IMR-90 (cell line): Measurements from ENCODE around the gene NELL1. TPM values are rescaled to one million over a fixed set of nuclear protein-coding genes. Genes with fewer than 3 reads are reported as not detected.

Experiments used
- ATAC-seq: fragments of 200-7000 bp; cut with Tn5 transposase; 2 replicates; pipeline ENCODE4 v1.9.1; 2020; ENCODE audit warnings: low read depth, mild to moderate bottlenecking, moderate library complexity
- BruUV-seq: library from RNA; stranded (reverse); fragments of 400-500 nt; replicated peaks from 2 replicates; lab custom pipeline; 2021; lab: Mats Ljungman, UMichigan
- CTCF ChIA-PET: fragments of 300-600 bp; formaldehyde crosslinking; extraction: SDS; loops from one replicate; lab custom pipeline; 2021; ENCODE audit warnings: antibody characterized with exemption; lab: Yijun Ruan, JAX
- POLR2A ChIA-PET: fragments of 300-600 bp; sonication (Branson Sonifier 250); formaldehyde crosslinking; loops from one replicate; lab custom pipeline; 2022; ENCODE audit warnings: antibody characterized with exemption; ENCODE audit not compliant: unreplicated experiment; lab: Charles Lee
- DNase-seq: peaks from one replicate; pipeline ENCODE4 v3.0.0; 2013
- H2AFZ ChIP-seq: replicated peaks from 2 replicates; pipeline ENCODE3; 2013; ENCODE audit warnings: low read length, mild to moderate bottlenecking; ENCODE audit not compliant: poor library complexity
- H2AK5ac ChIP-seq: 2 replicates; pipeline ENCODE4 v1.6.1; 2013; ENCODE audit warnings: low read depth, low read length, inconsistent platforms
- H2AK9ac ChIP-seq: replicated peaks from 2 replicates; pipeline ENCODE3; 2013; ENCODE audit warnings: mild to moderate bottlenecking, low read depth, low read length, moderate library complexity; ENCODE audit not compliant: poor library complexity
- H2BK120ac ChIP-seq: 2 replicates; pipeline ENCODE4 v1.6.1; 2013; ENCODE audit warnings: low read depth, low read length, inconsistent platforms
- H2BK15ac ChIP-seq: 3 replicates; pipeline ENCODE4 v1.6.1; 2013; ENCODE audit warnings: low read depth, low read length, inconsistent platforms
- H2BK20ac ChIP-seq: 2 replicates; pipeline ENCODE4 v1.6.1; 2013; ENCODE audit warnings: low read depth, mild to moderate bottlenecking, inconsistent platforms, low read length, moderate library complexity
- H2BK5ac ChIP-seq: 2 replicates; pipeline ENCODE4 v1.6.1; 2013; ENCODE audit warnings: mild to moderate bottlenecking, low read depth, low read length, inconsistent platforms; ENCODE audit not compliant: poor library complexity, severe bottlenecking
- H3K14ac ChIP-seq: replicated peaks from 2 replicates; pipeline ENCODE4 v1.6.1; 2013; ENCODE audit warnings: low read depth, low read length, inconsistent platforms
- H3K18ac ChIP-seq: 2 replicates; pipeline ENCODE4 v1.6.1; 2013; ENCODE audit warnings: low read depth, low read length, control low read depth
- H3K23ac ChIP-seq: 2 replicates; pipeline ENCODE4 v1.6.1; 2013; ENCODE audit warnings: low read depth, low read length, inconsistent platforms
- H3K27ac ChIP-seq: 2 replicates; pipeline ENCODE4 v1.5.1; 2013; ENCODE audit warnings: mild to moderate bottlenecking, control low read depth, low read length; ENCODE audit not compliant: insufficient read depth
- H3K27me3 ChIP-seq: 2 replicates; pipeline ENCODE4 v1.6.1; 2013; ENCODE audit warnings: low read length; ENCODE audit not compliant: control insufficient read depth, insufficient read depth
- H3K36me3 ChIP-seq: 2 replicates; pipeline ENCODE4 v1.6.1; 2013; ENCODE audit warnings: low read length, mixed read lengths; ENCODE audit not compliant: control insufficient read depth, insufficient read depth
- H3K4ac ChIP-seq: 2 replicates; pipeline ENCODE4 v1.6.1; 2013; ENCODE audit warnings: low read depth, low read length, inconsistent platforms
- H3K4me1 ChIP-seq: 2 replicates; pipeline ENCODE4 v1.6.1; 2013; ENCODE audit warnings: low read length, mixed read lengths; ENCODE audit not compliant: control insufficient read depth, insufficient read depth
- H3K4me2 ChIP-seq: 2 replicates; pipeline ENCODE4 v1.6.1; 2013; ENCODE audit warnings: low read depth, mild to moderate bottlenecking, control low read depth, low read length, moderate library complexity
- H3K4me3 ChIP-seq: 2 replicates; pipeline ENCODE4 v1.5.1; 2013; ENCODE audit warnings: low read depth, mild to moderate bottlenecking, control low read depth, low read length, moderate library complexity; ENCODE audit not compliant: insufficient read depth
- H3K56ac ChIP-seq: 2 replicates; pipeline ENCODE4 v1.6.1; 2013; ENCODE audit warnings: low read length, inconsistent platforms; ENCODE audit not compliant: insufficient read depth; ENCODE audit errors: extremely low read depth
- H3K79me1 ChIP-seq, 2 experiments: 2 replicates each; pipeline ENCODE4 v1.6.1; 2013; ENCODE audit warnings: low read length in 2 of 2, inconsistent platforms in 1 of 2, low read depth in 1 of 2
- H3K9ac ChIP-seq: 2 replicates; pipeline ENCODE4 v1.6.1; 2013; ENCODE audit warnings: low read depth, low read length, control low read depth
- H3K9me1 ChIP-seq: 2 replicates; pipeline ENCODE4 v1.6.1; 2013; ENCODE audit warnings: low read length, inconsistent platforms; ENCODE audit not compliant: insufficient read depth
- H3K9me3 ChIP-seq: 2 replicates; pipeline ENCODE4 v1.6.1; 2013; ENCODE audit warnings: low read length; ENCODE audit not compliant: control insufficient read depth, insufficient read depth
- H4K20me1 ChIP-seq: 2 replicates; pipeline ENCODE4 v1.6.1; 2013; ENCODE audit warnings: low read length, inconsistent platforms; ENCODE audit not compliant: insufficient read depth
- H4K5ac ChIP-seq: 2 replicates; pipeline ENCODE4 v1.6.1; 2013; ENCODE audit warnings: mild to moderate bottlenecking, low read depth, low read length, control low read depth
- H4K8ac ChIP-seq, 2 experiments: 2 replicates each; pipeline ENCODE4 v1.6.1; 2013; ENCODE audit warnings: low read depth in 2 of 2, low read length in 2 of 2, control low read depth in 1 of 2, inconsistent platforms in 1 of 2
- H4K91ac ChIP-seq: 2 replicates; pipeline ENCODE4 v1.6.1; 2013; ENCODE audit warnings: low read depth, low read length, inconsistent platforms; ENCODE audit not compliant: insufficient read depth
- BHLHE40 ChIP-seq: fragments of 150-350 bp; IDR thresholded peaks from 2 replicates; pipeline ENCODE4 v1.6.1; 2016; ENCODE audit warnings: mild to moderate bottlenecking, low read depth, low read length
- CEBPB ChIP-seq: IDR thresholded peaks from 2 replicates; pipeline ENCODE4 v1.6.1; 2012; ENCODE audit warnings: low read depth, low read length, improper control_type of control experiment
- CHD1 ChIP-seq: IDR thresholded peaks from 2 replicates; pipeline ENCODE4 v1.6.1; 2012; ENCODE audit warnings: low read depth, low read length, improper control_type of control experiment
- CTCF ChIP-seq: conservative IDR thresholded peaks from 2 replicates; pipeline ENCODE4 v1.5.1; 2012; ENCODE audit warnings: mild to moderate bottlenecking, low read depth, low read length, improper control_type of control experiment
- FOS ChIP-seq: fragments of 150-350 bp; IDR thresholded peaks from 2 replicates; pipeline ENCODE4 v1.6.1; 2016; ENCODE audit warnings: low read depth, low read length
- MAFK ChIP-seq: IDR thresholded peaks from 2 replicates; pipeline ENCODE4 v1.6.1; 2012; ENCODE audit warnings: low read depth, low read length, improper control_type of control experiment
- MXI1 ChIP-seq: IDR thresholded peaks from 2 replicates; pipeline ENCODE4 v1.6.1; 2012; ENCODE audit warnings: low read depth, mild to moderate bottlenecking, low read length, moderate library complexity, borderline replicate concordance
- NFE2L2 ChIP-seq: fragments of 150-350 bp; IDR thresholded peaks from 2 replicates; pipeline ENCODE4 v1.6.1; 2016; ENCODE audit warnings: low read depth, mild to moderate bottlenecking, low read length
- POLR2A ChIP-seq: IDR thresholded peaks from 2 replicates; pipeline ENCODE4 v1.6.1; 2012; ENCODE audit warnings: mild to moderate bottlenecking, low read depth, low read length
- RAD21 ChIP-seq: IDR thresholded peaks from 2 replicates; pipeline ENCODE4 v1.6.1; 2012; ENCODE audit warnings: low read length, improper control_type of control experiment
- RCOR1 ChIP-seq: IDR thresholded peaks from 2 replicates; pipeline ENCODE4 v1.6.1; 2012; ENCODE audit warnings: mild to moderate bottlenecking, low read length, improper control_type of control experiment; ENCODE audit not compliant: insufficient replicate concordance
- RFX5 ChIP-seq: IDR thresholded peaks from 2 replicates; pipeline ENCODE4 v1.8.0; 2012; ENCODE audit warnings: low read depth, mild to moderate bottlenecking, low read length, moderate library complexity
- SMC3 ChIP-seq: fragments of 150-350 bp; IDR thresholded peaks from 2 replicates; pipeline ENCODE4 v1.6.1; 2016; ENCODE audit warnings: low read depth, mild to moderate bottlenecking, antibody characterized with exemption, low read length, moderate library complexity
- WGBS, 2 experiments: methylation state at CpG; one replicate each; pipeline versions ENCODE4 v1.1.5 to v1.1.7; 2013; ENCODE audit warnings: missing lambda C conversion rate in 2 of 2; ENCODE audit not compliant: insufficient read length in 1 of 2; ENCODE audit errors: extremely low coverage in 2 of 2; 5-methylcytosine and 5-hydroxymethylcytosine counted together
- dilution Hi-C: fragments of 300-500 bp; cut with HindIII; formaldehyde crosslinking; loops from one replicate; pipeline ENCODE4 v1.14.3; 2018; ENCODE audit warnings: low sequenced_read_pairs; ENCODE audit not compliant: unreplicated experiment
- in situ Hi-C: fragments of 300-500 bp; cut with MboI; formaldehyde crosslinking; loops from 3 replicates; pipeline ENCODE4 v1.14.3; 2019; ENCODE audit warnings: low sequenced_read_pairs, inconsistent platforms, mixed read lengths
- intact Hi-C: fragments of 100-400 bp; cut with micrococcal nuclease; formaldehyde crosslinking; loops from 2 replicates; pipeline ENCODE4 v1.10.0; 2022
- polyA plus RNA-seq, 3 experiments: library from polyadenylated mRNA; depleted of rRNA; stranded (reverse); fragments of >200 nt; gene quantifications; 2 replicates each; pipeline ENCODE4 v1.2.3, GENCODE V29; 2012; ENCODE audit warnings: low replicate concordance in 1 of 3
- total RNA-seq: library from RNA; depleted of rRNA; stranded (reverse); fragments of >200 nt; gene quantifications from 2 replicates; pipeline ENCODE4 v1.2.3, GENCODE V29; 2012

The NELL1 gene
- total and polyA plus RNA-seq, 2 of the 4 experiments (the other 2 are of a cell fraction) = not detected

- Histone ChIP-seq H2BK5ac (no peak overlapping the region), H2BK15ac (no peak overlapping the region), H3K56ac (no peak overlapping the region), H3K4me2 (no peak overlapping the region), H3K4me1 (no peaks in the 10 kb centered on the region), H3K9ac (no peak overlapping the region), H3K79me1 (no peaks in the 10 kb centered on the region), H2AFZ (no peak overlapping the region), H4K5ac (no peak overlapping the region), H2AK5ac (no peak overlapping the region), H3K18ac (no peak overlapping the region), H3K9me3 (peaks cover 8% of the 10 kb centered on the region), H3K27me3 (no peaks in the 10 kb centered on the region), H3K14ac (no peak overlapping the region), H2BK20ac (no peak overlapping the region), H3K4me3 (no peak overlapping the region), H2AK9ac (no peak overlapping the region), H3K9me1 (no peaks in the 10 kb centered on the region), H2BK120ac (no peak overlapping the region), H3K23ac (no peak overlapping the region), H4K8ac (no peak overlapping the region), H3K36me3 (no peaks in the 10 kb centered on the region), H4K20me1 (no peaks in the 10 kb centered on the region), H3K4ac (no peak overlapping the region), H3K27ac (no peak overlapping the region), H4K91ac (no peak overlapping the region)
- intact Hi-C loops (no loop called here), in situ Hi-C loops (no loop called here), dilution Hi-C loops (no loop called here)
- DNase-seq = no peak
- ATAC-seq = no peak
- ChIA-PET POLR2A (no interaction called here), CTCF (no interaction called here)
- BruUV-seq = no TSS peak
- no CpG with 5 or more reads among the region's 1 CpG for WGBS, 2 experiments
- no peak for TF ChIP-seq BHLHE40
- no peak for TF ChIP-seq RAD21
- no peak for TF ChIP-seq CEBPB
- no peak for TF ChIP-seq POLR2A
- no peak for TF ChIP-seq MXI1
- TF ChIP-seq NFE2L2 = no peak
- TF ChIP-seq RCOR1 = no peak
- TF ChIP-seq RFX5 = no peak
- no peak for TF ChIP-seq MAFK
- TF ChIP-seq SMC3 = no peak
- TF ChIP-seq CTCF = no peak
- no peak for TF ChIP-seq FOS
- TF ChIP-seq CHD1 = no peak
These were observed 632.6 kb downstream of the NELL1 start for GRCh38 chr11:21301981-21302380.
